RWPE1 (cell line): ENCODE results near the gene PRR9.

ENCODE experiments used
- CTCF ChIA-PET: fragments of 350-600 bp; sonication (Branson Sonifier 250); formaldehyde crosslinking; extraction: SDS; loops from one replicate; lab custom pipeline; 2021; lab: Yijun Ruan, JAX
- POLR2A ChIA-PET: fragments of 400-600 bp; formaldehyde crosslinking; extraction: SDS; loops from one replicate; lab custom pipeline; 2020; ENCODE audit warnings: antibody characterized with exemption; ENCODE audit not compliant: low non-redundant PET; lab: Yijun Ruan, JAX
- DNase-seq: peaks from one replicate; pipeline ENCODE4 v3.0.0; 2012; ENCODE audit warnings: low spot score
- H3K27ac ChIP-seq: fragments of 450-650 bp; 2 replicates; pipeline ENCODE4 v1.5.1; 2017
- CTCF ChIP-seq: fragments of 450-650 bp; conservative IDR thresholded peaks from 2 replicates; pipeline ENCODE4 v1.5.1; 2017; ENCODE audit warnings: low read depth, mild to moderate bottlenecking

Gene PRR9

DNA sequence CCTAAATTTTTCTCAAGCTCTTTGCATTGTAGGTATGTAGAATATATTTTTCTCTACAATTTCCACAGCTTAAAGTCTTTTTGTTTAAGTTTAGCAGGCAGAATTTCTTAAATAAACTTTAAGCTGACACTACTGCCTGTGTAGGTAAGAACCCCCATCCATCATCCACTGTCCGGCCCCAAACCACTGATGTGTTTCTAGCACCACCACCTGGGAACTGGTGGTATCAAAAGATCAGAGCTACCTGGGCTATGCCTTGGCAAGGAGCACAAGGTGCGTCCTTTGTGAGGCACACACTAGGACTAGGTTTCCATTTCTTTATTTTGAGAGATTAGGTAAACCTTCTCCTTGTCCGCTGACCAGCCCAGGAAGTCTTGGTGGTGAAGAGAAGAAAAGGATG, 24.7 kb upstream of the PRR9 start:
- no peak overlapping the region for H3K27ac ChIP-seq
- ChIA-PET POLR2A (no interaction called here), CTCF (interaction anchor here (0.5 to 2.4 kb wide), 23 partner anchors 25 to 539 kb away, joined by 3 to 20 read pairs (median 4); no protein-coding TSS in a partner anchor)
- TF ChIP-seq CTCF = peak; percentile 54
- peak; percentile 57 for DNase-seq

DNA sequence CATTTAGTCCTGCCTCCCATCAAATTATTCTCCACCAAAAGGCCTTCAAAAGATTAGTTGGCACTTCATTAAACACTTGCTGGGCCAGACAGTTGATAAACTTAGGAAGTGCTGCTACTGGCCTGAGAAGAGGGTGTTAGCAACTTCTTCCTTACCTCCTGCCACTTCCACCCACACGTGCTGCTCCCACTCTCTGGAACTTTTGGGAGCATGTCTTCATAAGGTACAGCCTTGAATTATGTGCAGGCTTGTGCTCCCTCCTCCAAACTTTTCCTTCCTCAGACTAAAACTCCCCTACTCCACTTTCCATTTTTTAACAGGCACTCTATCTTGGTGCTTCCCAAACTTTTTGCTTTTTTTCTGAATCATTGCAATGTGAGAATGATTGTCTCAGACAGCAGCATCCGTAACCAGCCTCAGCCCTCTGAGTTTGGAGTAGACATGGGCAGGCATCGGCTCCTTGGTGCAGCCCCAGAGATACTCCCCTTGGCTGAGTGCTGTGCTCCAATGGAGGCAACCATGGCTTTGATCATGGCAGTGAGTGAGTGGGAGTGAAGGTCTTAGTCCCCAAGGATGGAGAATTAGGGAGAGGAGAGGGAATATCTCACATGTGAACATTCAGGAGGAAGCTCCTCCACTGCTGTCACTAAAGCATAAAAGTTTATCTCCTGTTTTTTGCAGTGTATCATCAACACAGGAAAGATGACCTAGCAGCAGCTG, 22.9 kb upstream of the PRR9 start:
- ChIA-PET POLR2A (no interaction called here), CTCF (interaction anchor here (0.6 to 1.6 kb wide), 2 partner anchors 27 to 94 kb away, joined by 4 to 7 read pairs; no protein-coding TSS in a partner anchor)
- TF ChIP-seq CTCF = no peak

GRCh38 chr1:153195216-153195615, 22.2 kb upstream of the PRR9 start:
- TF ChIP-seq CTCF = no peak
- POLR2A ChIA-PET = no interaction called here
- H3K27ac ChIP-seq = no peak overlapping the region
- no peak for DNase-seq
- CTCF ChIA-PET = interaction anchor here (0.6 kb wide), 1 partner anchor 26 kb away, joined by 4 read pairs; no protein-coding TSS in a partner anchor

More for the DNA sequence above, 22.9 kb upstream of the PRR9 start:
- no peak for DNase-seq
- no peak overlapping the region for H3K27ac ChIP-seq

DNA sequence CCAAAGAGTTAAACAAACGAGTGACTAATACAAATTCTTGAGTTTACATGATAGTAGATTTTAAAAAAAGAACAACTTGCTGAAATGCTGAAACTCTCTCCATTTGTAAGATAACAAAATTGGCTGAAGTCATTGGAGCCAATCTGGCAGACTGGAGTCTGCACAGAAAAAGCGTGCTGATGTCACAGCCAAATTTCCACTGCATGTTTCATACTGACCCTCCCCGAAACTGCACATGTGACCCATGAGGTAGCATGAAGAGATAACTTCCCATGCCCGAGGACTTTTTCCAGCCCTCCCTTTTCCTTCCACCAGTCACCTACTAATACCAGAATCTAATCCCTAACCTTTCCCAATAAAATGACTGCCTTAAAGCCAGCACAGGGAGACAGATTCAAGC, 15.4 kb upstream of the PRR9 start:
- ChIA-PET CTCF (no interaction called here), POLR2A (no interaction called here)
- no peak for DNase-seq
- no peak for TF ChIP-seq CTCF
- H3K27ac ChIP-seq = no peak overlapping the region

DNA sequence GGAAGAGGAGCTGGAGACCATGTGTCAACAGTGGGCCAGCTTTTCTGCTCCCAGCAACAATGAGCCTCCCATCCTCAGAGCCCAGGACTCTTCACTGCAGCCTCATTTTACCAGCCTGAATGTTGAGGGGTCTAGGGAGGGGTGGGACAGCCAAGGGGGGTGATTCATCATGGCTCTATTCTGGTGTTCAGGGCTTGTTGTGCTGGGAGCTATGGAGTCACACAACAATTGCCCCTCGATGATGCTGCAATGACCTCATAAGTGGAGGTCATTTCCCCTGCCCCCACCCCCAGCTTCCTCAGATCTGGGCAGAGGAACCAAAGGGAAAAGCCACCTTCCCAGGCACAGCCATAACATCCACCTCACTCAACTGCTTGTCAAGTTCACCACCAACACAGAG, 14.3 kb upstream of the PRR9 start, which contains the start of gene LELP1:
Gene LELP1 (plus strand): TSS at position 301 of the 400 bp plus-strand sequence. CDS start 1,278 bp downstream, outside the sequence.
- H3K27ac ChIP-seq = no peak within 1 kb of the TSS
- ChIA-PET POLR2A (no interaction called here), CTCF (no interaction called here)
- no peak for DNase-seq
- TF ChIP-seq CTCF = no peak

DNA sequence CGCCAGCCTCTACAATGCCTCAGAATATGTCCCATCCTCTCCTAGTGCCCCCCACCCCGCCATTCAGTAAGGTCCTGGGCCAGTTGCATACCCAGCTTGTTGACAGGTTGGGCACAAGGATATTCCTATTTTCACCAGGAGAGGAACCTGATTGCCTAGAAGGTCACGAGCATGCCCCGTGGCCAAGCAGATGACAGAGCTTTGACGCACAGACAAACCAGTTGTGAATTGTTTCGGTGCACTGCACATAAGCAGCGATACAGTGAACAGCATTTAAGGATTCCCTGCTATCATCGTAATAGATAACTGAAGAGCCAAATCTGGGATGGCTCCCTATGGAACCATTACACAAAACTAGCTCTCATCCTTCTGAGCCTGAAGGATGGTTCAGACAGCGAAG, 10.8 kb upstream of the PRR9 start:
- DNase-seq = no peak
- ChIA-PET CTCF (no interaction called here), POLR2A (no interaction called here)
- no peak for TF ChIP-seq CTCF
- no peak overlapping the region for H3K27ac ChIP-seq
